ENCODE data around the gene PDCD6IP.
"Not testable (repeated sequence)": the region's sequence is repeated elsewhere in the genome, so short reads cannot be mapped to it uniquely, and the experiment has no call there.

Gene PDCD6IP, protein sequence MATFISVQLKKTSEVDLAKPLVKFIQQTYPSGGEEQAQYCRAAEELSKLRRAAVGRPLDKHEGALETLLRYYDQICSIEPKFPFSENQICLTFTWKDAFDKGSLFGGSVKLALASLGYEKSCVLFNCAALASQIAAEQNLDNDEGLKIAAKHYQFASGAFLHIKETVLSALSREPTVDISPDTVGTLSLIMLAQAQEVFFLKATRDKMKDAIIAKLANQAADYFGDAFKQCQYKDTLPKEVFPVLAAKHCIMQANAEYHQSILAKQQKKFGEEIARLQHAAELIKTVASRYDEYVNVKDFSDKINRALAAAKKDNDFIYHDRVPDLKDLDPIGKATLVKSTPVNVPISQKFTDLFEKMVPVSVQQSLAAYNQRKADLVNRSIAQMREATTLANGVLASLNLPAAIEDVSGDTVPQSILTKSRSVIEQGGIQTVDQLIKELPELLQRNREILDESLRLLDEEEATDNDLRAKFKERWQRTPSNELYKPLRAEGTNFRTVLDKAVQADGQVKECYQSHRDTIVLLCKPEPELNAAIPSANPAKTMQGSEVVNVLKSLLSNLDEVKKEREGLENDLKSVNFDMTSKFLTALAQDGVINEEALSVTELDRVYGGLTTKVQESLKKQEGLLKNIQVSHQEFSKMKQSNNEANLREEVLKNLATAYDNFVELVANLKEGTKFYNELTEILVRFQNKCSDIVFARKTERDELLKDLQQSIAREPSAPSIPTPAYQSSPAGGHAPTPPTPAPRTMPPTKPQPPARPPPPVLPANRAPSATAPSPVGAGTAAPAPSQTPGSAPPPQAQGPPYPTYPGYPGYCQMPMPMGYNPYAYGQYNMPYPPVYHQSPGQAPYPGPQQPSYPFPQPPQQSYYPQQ

DNA sequence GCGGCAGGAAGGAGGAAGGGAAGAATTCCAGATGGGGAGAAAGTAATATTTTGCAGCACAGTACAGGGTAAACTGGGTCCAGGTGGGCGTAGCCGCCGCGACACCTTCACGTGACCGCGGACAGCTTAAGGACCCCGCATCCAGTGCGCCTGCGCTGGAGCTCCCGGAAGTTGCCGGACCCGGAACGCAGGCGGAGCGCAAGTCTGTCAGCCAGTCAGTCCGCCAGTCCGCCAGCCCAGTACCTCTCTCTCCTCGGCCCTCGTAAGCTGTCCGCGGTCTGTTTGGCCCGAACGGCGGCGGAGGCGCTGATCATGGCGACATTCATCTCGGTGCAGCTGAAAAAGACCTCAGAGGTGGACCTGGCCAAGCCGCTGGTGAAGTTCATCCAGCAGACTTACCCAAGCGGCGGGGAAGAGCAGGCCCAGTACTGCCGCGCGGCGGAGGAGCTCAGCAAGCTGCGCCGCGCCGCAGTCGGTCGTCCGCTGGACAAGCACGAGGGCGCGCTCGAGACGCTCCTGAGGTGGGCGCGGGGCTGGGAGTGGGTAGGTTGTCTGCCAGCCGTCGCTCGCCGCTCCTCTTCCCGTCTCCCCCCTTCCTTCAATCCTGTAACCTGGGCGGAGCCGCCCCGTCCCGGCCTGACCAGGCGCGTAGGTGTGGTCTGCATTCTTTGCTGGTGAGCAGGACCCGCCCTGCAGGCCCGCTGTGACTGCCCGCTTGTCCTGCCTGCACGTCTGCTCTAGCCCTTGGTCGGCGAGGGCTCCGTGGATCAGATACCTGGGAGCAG, at the start of gene PDCD6IP:
PDCD6IP (plus strand) TSS at position 213 of the 784 bp plus-strand sequence; CDS start at position 312, 99 bp downstream.
- peak; percentile 56 for DNase-seq

- DNase-seq, result no peak
Measured at GRCh38 chr3:33749546-33750210, 48.8 kb upstream of the PDCD6IP start.

DNA sequence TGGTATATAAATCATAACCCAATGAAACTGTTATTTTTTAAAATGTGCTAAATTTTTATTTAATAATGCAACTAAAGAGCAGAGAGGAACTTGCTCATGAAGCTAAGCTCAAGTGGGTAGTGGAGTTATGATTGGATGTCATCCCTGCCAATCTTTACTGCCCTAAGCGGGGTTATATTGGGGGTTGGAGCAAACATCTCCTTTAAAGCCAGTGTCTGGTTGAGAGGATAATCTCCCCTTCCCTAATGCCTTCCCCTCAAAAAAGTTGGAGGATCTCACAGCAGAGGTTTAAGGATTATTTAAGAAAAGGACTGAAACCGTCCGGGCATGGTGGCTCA, 48.2 kb upstream of the PDCD6IP start:
- DNase-seq, result no peak

DNA sequence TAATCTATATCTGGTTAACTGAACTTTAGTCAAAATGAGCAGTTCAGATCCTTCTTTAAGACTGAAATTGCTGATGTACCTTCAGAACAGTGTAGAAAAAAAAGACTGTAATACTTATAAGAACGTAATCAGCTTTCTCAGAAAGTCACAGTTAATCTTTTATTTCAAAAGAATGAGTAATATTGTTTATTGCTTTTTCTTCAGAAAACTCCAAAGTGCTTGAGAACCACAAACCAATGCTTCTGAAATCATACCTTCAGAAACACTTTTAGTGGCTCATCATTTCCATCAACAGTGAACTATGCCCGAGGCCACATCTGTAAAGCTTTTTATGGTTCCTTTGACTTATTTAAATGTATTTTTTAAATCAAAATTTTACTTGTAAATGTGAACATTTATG, 47.1 kb upstream of the PDCD6IP start:
- no peak for DNase-seq

GRCh38 chr3:33754391-33754790, 44.0 kb upstream of the PDCD6IP start:
- DNase-seq, result not testable (repeated sequence)

- DNase-seq, result no peak
Measured at GRCh38 chr3:33758281-33758680, 40.1 kb upstream of the PDCD6IP start.

- DNase-seq, result no peak
Measured at GRCh38 chr3:33758864-33759263, 39.6 kb upstream of the PDCD6IP start.

- DNase-seq, result no peak
Measured at GRCh38 chr3:33768578-33769330, 29.7 kb upstream of the PDCD6IP start.

- no peak for DNase-seq
Measured at GRCh38 chr3:33773637-33774036, 24.8 kb upstream of the PDCD6IP start.

DNA sequence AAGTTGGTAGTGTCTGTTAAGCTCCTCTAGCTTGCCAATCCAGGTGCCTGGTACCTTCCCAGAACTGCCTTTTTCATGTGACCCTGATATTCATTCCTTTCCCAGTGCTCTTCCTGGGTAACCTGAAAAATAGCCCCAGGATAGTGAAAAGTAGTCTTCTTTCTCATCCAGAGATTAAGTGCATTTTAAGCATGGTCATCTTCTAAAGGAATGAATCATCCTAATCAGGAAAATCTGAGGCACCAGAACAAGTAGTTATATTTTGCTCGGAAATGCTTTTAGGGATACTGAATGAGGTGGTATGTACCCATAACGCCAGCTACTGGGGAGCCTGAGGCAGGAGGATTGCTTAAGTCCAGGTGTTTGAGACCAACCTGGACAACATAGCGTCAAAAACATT, 23.1 kb upstream of the PDCD6IP start:
- no peak for DNase-seq

- DNase-seq, result no peak
Measured at GRCh38 chr3:33777996-33778395, 20.4 kb upstream of the PDCD6IP start.

DNA sequence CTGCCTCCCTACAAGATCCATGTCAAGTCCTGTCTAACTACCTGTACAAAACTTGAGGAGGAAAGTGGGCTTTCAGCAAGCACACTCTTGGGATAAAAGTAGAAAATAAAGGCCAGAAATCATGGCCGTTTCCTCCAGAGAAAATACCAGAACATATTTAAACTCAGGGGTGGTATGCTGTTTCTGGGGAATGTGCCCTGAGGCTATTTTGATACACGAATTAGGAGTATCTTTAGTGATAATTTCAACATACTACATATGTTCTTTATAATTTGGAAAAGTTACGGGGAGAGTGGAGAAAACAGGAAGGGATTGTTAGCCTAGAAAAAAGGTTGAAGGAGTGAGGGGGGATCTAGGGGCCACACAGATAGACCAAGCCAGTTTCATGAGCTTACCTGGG, 18.7 kb upstream of the PDCD6IP start:
- DNase-seq, result no peak

- not testable (repeated sequence) for DNase-seq
Measured at GRCh38 chr3:33781413-33781812, 17.0 kb upstream of the PDCD6IP start.

DNA sequence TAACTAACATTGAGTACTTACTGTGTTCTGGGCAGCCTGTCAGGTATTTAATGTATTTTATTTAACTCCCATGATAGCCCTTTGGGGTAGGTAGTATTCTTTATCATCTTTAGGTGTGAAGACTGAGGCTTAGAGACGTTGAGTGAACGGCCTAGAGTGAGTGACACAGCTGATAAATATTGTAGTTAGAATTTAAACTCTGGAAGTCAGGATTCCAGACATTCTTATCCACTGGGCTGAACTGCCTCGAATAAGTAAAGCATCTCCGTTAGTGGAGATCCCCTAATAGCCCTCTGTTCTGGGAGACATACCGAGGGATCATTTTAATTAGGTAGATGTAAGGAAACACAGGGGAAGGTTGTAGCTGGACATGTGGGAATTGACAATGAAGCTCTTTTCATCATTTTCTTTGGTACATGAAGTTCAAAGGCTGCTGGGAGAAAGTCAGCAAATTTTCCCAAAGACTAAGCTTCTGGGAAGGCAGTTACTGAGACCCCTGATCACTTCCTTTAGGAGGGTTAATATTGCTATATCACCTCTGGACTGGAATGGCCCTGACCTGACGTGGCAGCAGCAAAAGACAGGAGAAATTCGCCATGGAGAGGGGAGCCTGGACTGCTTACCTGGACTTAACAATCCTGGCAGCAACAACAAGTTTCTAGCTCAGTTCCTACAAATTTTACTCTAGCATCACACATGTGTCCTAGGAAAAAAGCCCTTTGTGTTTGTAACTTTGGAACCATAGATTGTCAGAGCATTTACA, 11.7 kb upstream of the PDCD6IP start:
- no peak for DNase-seq

GRCh38 chr3:33787328-33788009, 11.0 kb upstream of the PDCD6IP start:
- DNase-seq, result no peak

DNA sequence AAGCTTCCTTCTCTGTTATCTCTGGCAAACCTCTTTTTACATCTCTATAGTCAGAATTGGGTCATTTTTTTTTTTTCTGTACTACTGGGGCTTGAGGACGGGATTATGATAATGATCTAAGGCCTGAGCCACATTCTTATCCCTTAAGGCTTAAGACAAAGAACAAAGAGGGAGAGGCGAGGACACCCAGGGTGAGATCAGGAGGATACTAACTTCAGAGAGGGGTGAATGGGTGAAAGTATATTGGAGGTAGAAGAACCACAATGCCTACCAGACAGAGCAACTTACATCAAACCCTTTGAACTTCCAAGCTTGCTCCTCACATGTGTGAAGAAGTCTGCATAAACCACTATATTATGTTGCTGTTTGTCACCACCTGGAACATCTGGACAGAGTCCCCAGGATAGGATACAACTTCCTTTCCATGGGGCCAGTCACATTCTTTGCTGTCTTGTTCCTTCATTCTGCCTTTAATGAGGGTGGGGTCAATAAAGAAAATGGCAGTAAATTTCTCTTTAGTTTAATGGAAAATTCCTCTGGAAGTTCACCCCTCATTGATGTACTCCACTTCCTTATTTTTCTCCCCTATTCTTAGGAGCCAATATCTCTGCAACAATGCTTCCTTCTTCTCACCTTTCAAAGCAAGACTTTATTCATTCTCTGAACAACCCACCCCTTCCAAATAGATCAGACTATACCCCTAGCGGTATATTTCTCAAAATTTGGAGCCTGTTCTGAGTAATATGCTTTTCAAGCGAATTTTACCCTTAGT, 9.1 kb upstream of the PDCD6IP start:
- no peak for DNase-seq

GRCh38 chr3:33790091-33790490, 8.3 kb upstream of the PDCD6IP start:
- DNase-seq, result no peak

DNA sequence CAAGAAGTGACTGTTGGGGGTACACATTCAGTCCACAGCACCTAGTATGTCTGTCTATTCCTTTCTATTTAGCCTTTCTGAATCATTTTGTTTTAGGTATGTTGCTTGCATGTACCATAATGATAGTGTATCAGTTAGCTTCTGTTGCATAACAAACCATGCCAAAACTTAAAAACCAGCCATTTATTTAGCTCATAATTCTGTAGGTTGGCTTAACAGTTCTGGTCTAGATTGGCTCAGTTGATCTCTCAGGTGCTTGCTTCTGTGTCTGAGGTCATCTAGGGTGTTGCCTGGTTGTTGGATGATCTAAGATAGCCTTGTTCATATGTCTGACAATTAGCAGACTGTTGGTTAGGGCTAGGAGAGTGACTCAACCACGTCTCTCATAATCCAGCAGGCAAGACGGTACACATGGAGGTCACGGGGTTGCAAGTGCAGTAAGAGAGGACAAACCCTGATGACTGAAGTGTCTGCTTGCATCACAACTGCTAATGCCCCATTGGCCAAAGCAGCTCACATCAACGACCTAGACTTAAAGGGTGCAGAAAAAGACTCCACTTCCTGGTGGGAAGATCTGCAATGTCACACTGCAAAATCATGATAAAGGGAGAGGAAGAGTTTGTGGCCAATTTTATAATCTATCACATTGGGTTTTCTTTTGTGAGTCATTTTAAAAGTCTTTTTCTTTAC, 6.8 kb upstream of the PDCD6IP start:
- DNase-seq, result no peak
